Liver (tissue), 9 donors: ENCODE data around the gene MTMR11. TPM values are rescaled to one million over a fixed set of nuclear protein-coding genes. Genes with fewer than 3 reads are reported as not detected.

ENCODE experiments used
- DNase-seq: peaks from one replicate; pipeline ENCODE4 v3.0.0-alpha.2; 2017; ENCODE audit warnings: low spot score
- H3K27ac ChIP-seq, 2 donors: one replicate each; pipeline ENCODE4 v1.7.0; 2013; ENCODE audit warnings: inconsistent platforms in 2 of 2, low read length in 2 of 2, control low read depth in 1 of 2, low read depth in 1 of 2, mild to moderate bottlenecking in 1 of 2
- H3K27me3 ChIP-seq, 4 donors: one replicate each; pipeline versions ENCODE4 v1.6.1 to v1.7.0; 2013; ENCODE audit warnings: low read length in 3 of 4, inconsistent platforms in 1 of 4, mild to moderate bottlenecking in 1 of 4, moderate library complexity in 1 of 4; ENCODE audit not compliant: control insufficient read depth in 4 of 4, insufficient read depth in 4 of 4
- H3K36me3 ChIP-seq, 4 donors: one replicate each; pipeline versions ENCODE4 v1.6.1 to v1.7.0; 2013; ENCODE audit warnings: low read length in 3 of 4, mild to moderate bottlenecking in 3 of 4, low read depth in 1 of 4, moderate library complexity in 1 of 4; ENCODE audit not compliant: control insufficient read depth in 4 of 4, insufficient read depth in 3 of 4
- H3K4me1 ChIP-seq, 4 donors: one replicate each; pipeline versions ENCODE4 v1.6.1 to v1.7.0; 2013; ENCODE audit warnings: low read length in 3 of 4, mild to moderate bottlenecking in 3 of 4, moderate library complexity in 1 of 4; ENCODE audit not compliant: control insufficient read depth in 4 of 4, insufficient read depth in 4 of 4
- H3K4me3 ChIP-seq, 3 donors: one replicate each; pipeline versions ENCODE4 v1.6.1 to v1.7.0; 2013; ENCODE audit warnings: low read length in 3 of 3, control low read depth in 1 of 3, low read depth in 1 of 3, mild to moderate bottlenecking in 1 of 3
- H3K9ac ChIP-seq, 2 donors: one replicate each; pipeline ENCODE4 v1.7.0; 2013; ENCODE audit warnings: low read length in 2 of 2, mild to moderate bottlenecking in 2 of 2, moderate library complexity in 2 of 2, control low read depth in 1 of 2, low read depth in 1 of 2
- H3K9me3 ChIP-seq, 4 donors: one replicate each; pipeline versions ENCODE4 v1.6.1 to v1.7.0; 2013; ENCODE audit warnings: low read length in 3 of 4; ENCODE audit not compliant: control insufficient read depth in 4 of 4
- ATF3 ChIP-seq: IDR thresholded peaks from 2 replicates; pipeline ENCODE4 v1.6.1; 2016; ENCODE audit warnings: antibody characterized with exemption
- FOXA1 ChIP-seq: IDR thresholded peaks from 2 replicates; pipeline ENCODE4 v1.6.1; 2016; ENCODE audit warnings: antibody characterized with exemption
- FOXA2 ChIP-seq: IDR thresholded peaks from 2 replicates; pipeline ENCODE4 v1.6.1; 2016; ENCODE audit warnings: antibody characterized with exemption
- GABPA ChIP-seq, 2 donors: IDR thresholded peaks in 1 of 2; conservative IDR thresholded peaks in 1 of 2; 2 replicates each; pipeline ENCODE4 v1.6.1; 2016; ENCODE audit warnings: antibody characterized with exemption in 2 of 2, mild to moderate bottlenecking in 1 of 2, moderate library complexity in 1 of 2
- HNF4A ChIP-seq, 2 donors: conservative IDR thresholded peaks; 2 replicates each; pipeline ENCODE4 v1.6.1; 2016; ENCODE audit warnings: antibody characterized with exemption in 2 of 2, mild to moderate bottlenecking in 2 of 2
- HNF4G ChIP-seq: IDR thresholded peaks from 2 replicates; pipeline ENCODE4 v1.6.1; 2016; ENCODE audit warnings: antibody characterized with exemption
- JUND ChIP-seq, 2 donors: IDR thresholded peaks; 2 replicates each; pipeline ENCODE4 v1.6.1; 2016; ENCODE audit warnings: antibody characterized with exemption in 2 of 2
- NR2F2 ChIP-seq: IDR thresholded peaks from 2 replicates; pipeline ENCODE4 v1.6.1; 2016; ENCODE audit warnings: antibody characterized with exemption
- RAD21 ChIP-seq, 2 donors: IDR thresholded peaks; 2 replicates each; pipeline ENCODE4 v1.6.1; 2016; ENCODE audit warnings: antibody characterized with exemption in 2 of 2, mild to moderate bottlenecking in 2 of 2
- RXRA ChIP-seq, 2 donors: IDR thresholded peaks; 2 replicates each; pipeline ENCODE4 v1.6.1; 2017 to 2018; ENCODE audit warnings: antibody characterized with exemption in 2 of 2, mild to moderate bottlenecking in 1 of 2
- SP1 ChIP-seq: IDR thresholded peaks from 2 replicates; pipeline ENCODE4 v1.6.1; 2018; ENCODE audit warnings: antibody characterized with exemption, mild to moderate bottlenecking
- TAF1 ChIP-seq: conservative IDR thresholded peaks from 2 replicates; pipeline ENCODE4 v1.6.1; 2016; ENCODE audit warnings: antibody characterized with exemption, mild to moderate bottlenecking
- YY1 ChIP-seq: IDR thresholded peaks from 2 replicates; pipeline ENCODE4 v1.6.1; 2016; ENCODE audit warnings: antibody characterized with exemption, mild to moderate bottlenecking
- ZBTB33 ChIP-seq: IDR thresholded peaks from 2 replicates; pipeline ENCODE4 v1.6.1; 2016; ENCODE audit warnings: antibody characterized with exemption
- WGBS: extraction: QIAGEN DNeasy Blood & Tissue Kit; methylation state at CpG from one replicate; pipeline ENCODE4 v1.1.7; 2013; 5-methylcytosine and 5-hydroxymethylcytosine counted together
- polyA plus RNA-seq, 2 donors: library from polyadenylated mRNA; stranded (reverse) in 1 of 2; unstranded in 1 of 2; fragments of 200-250 nt in 1 of 2; fragments of >200 nt in 1 of 2; fragmentation: Nextera tagmentation in 1 of 2; extraction: Ambion mirVana in 1 of 2; gene quantifications; one replicate each; pipeline versions ENCODE4 v1.2.1 to v1.2.3, GENCODE V29; 2013 to 2015
- total RNA-seq, 2 donors: library from RNA; depleted of rRNA; stranded (reverse); fragments of >200 nt; gene quantifications; one replicate each; pipeline ENCODE4 v1.2.3, GENCODE V29; 2014
- TF ChIP-seq, protein P1 (sequence below): IDR thresholded peaks from 2 replicates; pipeline ENCODE4 v1.6.1; 2016; ENCODE audit warnings: antibody characterized with exemption
- TF ChIP-seq, protein P2 (sequence below): IDR thresholded peaks from 2 replicates; pipeline ENCODE4 v1.6.1; 2016; ENCODE audit warnings: antibody characterized with exemption, mild to moderate bottlenecking
- TF ChIP-seq, protein P3 (sequence below): fragments of 150-350 bp; IDR thresholded peaks from 2 replicates; pipeline ENCODE4 v1.5.1; 2017; ENCODE audit warnings: improper control_type of control experiment, low read depth, low read length; ENCODE audit not compliant: missing input control
- donor health status: healthy.
- donor health status: healthy.
- donor health status: healthy.
- donor health status: healthy.
- donor health status: healthy.

Gene MTMR11
- total and polyA plus RNA-seq, 4 donors: 1.5 to 2.1 (median 1.8) TPM

GRCh38 chr1:149978547-149979023, 41.9 kb upstream of the MTMR11 start (continued):
- TF ChIP-seq, protein P1, sequence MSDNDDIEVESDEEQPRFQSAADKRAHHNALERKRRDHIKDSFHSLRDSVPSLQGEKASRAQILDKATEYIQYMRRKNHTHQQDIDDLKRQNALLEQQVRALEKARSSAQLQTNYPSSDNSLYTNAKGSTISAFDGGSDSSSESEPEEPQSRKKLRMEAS: no peak
- TF ChIP-seq RXRA (IDR thresholded peaks at IDR 0.05) (peak; percentile 69 to 76), HNF4A (conservative IDR thresholded peaks at IDR 0.05) (peak; percentile 70 to 72)
- TF ChIP-seq, protein P2, sequence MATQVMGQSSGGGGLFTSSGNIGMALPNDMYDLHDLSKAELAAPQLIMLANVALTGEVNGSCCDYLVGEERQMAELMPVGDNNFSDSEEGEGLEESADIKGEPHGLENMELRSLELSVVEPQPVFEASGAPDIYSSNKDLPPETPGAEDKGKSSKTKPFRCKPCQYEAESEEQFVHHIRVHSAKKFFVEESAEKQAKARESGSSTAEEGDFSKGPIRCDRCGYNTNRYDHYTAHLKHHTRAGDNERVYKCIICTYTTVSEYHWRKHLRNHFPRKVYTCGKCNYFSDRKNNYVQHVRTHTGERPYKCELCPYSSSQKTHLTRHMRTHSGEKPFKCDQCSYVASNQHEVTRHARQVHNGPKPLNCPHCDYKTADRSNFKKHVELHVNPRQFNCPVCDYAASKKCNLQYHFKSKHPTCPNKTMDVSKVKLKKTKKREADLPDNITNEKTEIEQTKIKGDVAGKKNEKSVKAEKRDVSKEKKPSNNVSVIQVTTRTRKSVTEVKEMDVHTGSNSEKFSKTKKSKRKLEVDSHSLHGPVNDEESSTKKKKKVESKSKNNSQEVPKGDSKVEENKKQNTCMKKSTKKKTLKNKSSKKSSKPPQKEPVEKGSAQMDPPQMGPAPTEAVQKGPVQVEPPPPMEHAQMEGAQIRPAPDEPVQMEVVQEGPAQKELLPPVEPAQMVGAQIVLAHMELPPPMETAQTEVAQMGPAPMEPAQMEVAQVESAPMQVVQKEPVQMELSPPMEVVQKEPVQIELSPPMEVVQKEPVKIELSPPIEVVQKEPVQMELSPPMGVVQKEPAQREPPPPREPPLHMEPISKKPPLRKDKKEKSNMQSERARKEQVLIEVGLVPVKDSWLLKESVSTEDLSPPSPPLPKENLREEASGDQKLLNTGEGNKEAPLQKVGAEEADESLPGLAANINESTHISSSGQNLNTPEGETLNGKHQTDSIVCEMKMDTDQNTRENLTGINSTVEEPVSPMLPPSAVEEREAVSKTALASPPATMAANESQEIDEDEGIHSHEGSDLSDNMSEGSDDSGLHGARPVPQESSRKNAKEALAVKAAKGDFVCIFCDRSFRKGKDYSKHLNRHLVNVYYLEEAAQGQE: no peak

- no peak overlapping the region for H3K9ac ChIP-seq
- H3K4me1 ChIP-seq: peaks cover 6 to 35% (median 23%) of the 10 kb centered on the region in 4 donors
- H3K36me3 ChIP-seq: peaks cover 1 to 10% (median 7%) of the 10 kb centered on the region in 4 donors
- DNase-seq: no peak
- 92% methylated on average over 3 of the region's 3 CpGs for WGBS
- no peaks in the 10 kb centered on the region for H3K27me3 ChIP-seq
- no peak overlapping the region for H3K27ac ChIP-seq
- H3K9me3 ChIP-seq: no peaks in the 10 kb centered on the region
- TF ChIP-seq RXRA (IDR thresholded peaks at IDR 0.05): no peak
- TF ChIP-seq TAF1: no peak
- TF ChIP-seq FOXA2: no peak
- TF ChIP-seq, protein P1: no peak
- no peak for TF ChIP-seq ZBTB33
- no peak for TF ChIP-seq YY1
- no peak for TF ChIP-seq SP1
- TF ChIP-seq, protein P3, sequence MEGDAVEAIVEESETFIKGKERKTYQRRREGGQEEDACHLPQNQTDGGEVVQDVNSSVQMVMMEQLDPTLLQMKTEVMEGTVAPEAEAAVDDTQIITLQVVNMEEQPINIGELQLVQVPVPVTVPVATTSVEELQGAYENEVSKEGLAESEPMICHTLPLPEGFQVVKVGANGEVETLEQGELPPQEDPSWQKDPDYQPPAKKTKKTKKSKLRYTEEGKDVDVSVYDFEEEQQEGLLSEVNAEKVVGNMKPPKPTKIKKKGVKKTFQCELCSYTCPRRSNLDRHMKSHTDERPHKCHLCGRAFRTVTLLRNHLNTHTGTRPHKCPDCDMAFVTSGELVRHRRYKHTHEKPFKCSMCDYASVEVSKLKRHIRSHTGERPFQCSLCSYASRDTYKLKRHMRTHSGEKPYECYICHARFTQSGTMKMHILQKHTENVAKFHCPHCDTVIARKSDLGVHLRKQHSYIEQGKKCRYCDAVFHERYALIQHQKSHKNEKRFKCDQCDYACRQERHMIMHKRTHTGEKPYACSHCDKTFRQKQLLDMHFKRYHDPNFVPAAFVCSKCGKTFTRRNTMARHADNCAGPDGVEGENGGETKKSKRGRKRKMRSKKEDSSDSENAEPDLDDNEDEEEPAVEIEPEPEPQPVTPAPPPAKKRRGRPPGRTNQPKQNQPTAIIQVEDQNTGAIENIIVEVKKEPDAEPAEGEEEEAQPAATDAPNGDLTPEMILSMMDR: no peak
- TF ChIP-seq GABPA (IDR thresholded peaks at IDR 0.05 in 1 of 2, conservative IDR thresholded peaks at IDR 0.05 in 1 of 2): no peak
- no peak for TF ChIP-seq RAD21 (IDR thresholded peaks at IDR 0.05)
- TF ChIP-seq JUND (IDR thresholded peaks at IDR 0.05): no peak
- TF ChIP-seq, protein P2: no peak
- TF ChIP-seq HNF4A (conservative IDR thresholded peaks at IDR 0.05): no peak
- no peak for TF ChIP-seq NR2F2
- no peak for TF ChIP-seq ATF3
- no peak for TF ChIP-seq FOXA1
- no peak for TF ChIP-seq HNF4G
- H3K4me3 ChIP-seq: no peak overlapping the region
Observed at GRCh38 chr1:149977345-149977744, 40.7 kb upstream of the MTMR11 start.
